Left lung (tissue), 10 donors: ENCODE data around the gene SFXN5. TPM values are rescaled to one million over a fixed set of nuclear protein-coding genes. Genes with fewer than 3 reads are reported as not detected.

Experiments
- ATAC-seq: fragments of 200-7000 bp; cut with Tn5 transposase; one replicate; pipeline ENCODE4 v1.9.1; 2020; ENCODE audit warnings: moderate library complexity
- DNase-seq, 4 donors: peaks; one replicate each; pipeline ENCODE4 v3.0.0-alpha.2; 2013 to 2020
- H3K27ac ChIP-seq, 2 donors: fragments of 200-600 bp; sonication (generic) in 1 of 2; one replicate each; pipeline versions ENCODE4 v1.5.0 to v1.8.0; 2020 to 2021
- H3K27me3 ChIP-seq, 2 donors: fragments of 200-600 bp; sonication (generic) in 1 of 2; one replicate each; pipeline versions ENCODE4 v1.5.0 to v1.8.0; 2020 to 2021
- H3K36me3 ChIP-seq, 2 donors: fragments of 200-600 bp; sonication (generic) in 1 of 2; one replicate each; pipeline versions ENCODE4 v1.5.0 to v1.8.0; 2020 to 2021
- H3K4me1 ChIP-seq, 2 donors: fragments of 200-600 bp; one replicate each; pipeline ENCODE4 v1.8.0; 2021
- H3K4me3 ChIP-seq, 2 donors: fragments of 200-600 bp; sonication (generic) in 1 of 2; one replicate each; pipeline versions ENCODE4 v1.5.0 to v1.8.0; 2020 to 2021; ENCODE audit warnings: mild to moderate bottlenecking in 1 of 2
- H3K9me3 ChIP-seq, 2 donors: fragments of 200-600 bp; sonication (generic) in 1 of 2; one replicate each; pipeline versions ENCODE4 v1.5.0 to v1.8.0; 2020 to 2021
- intact Hi-C, 2 donors: fragments of 100-400 bp; cut with DNase I; formaldehyde crosslinking; loops; one replicate each; pipeline versions ENCODE4 v1.11.2 to v1.14.2; 2022
- polyA plus RNA-seq, 6 donors: library from polyadenylated mRNA; unstranded; fragments of 120-200 nt; gene quantifications; one replicate each; pipeline ENCODE4 v1.2.1, GENCODE V29; 2013; ENCODE audit not compliant: insufficient read length in 6 of 6
- total RNA-seq, 2 donors: library from RNA; stranded (reverse); fragmentation: NEBNext Ultra II Directional; extraction: Animal tissue kit (Norgen Biotek cat#: 25700); gene quantifications; one replicate each; pipeline ENCODE4 v1.2.1, GENCODE V29; 2021
- TF ChIP-seq, protein P1 (sequence below), 2 donors: fragments of 200-600 bp; sonication (generic) in 1 of 2; IDR thresholded peaks; one replicate each; pipeline versions ENCODE4 v1.5.0 to v1.8.0; 2021; ENCODE audit warnings: antibody characterized with exemption in 2 of 2
- donor health status: DM: no; HTN: yes; CAD: no.
- donor health status: DM: no; HTN: no; CAD: no.

Gene SFXN5
- total and polyA plus RNA-seq, 8 donors = 14.5 to 21.1 (median 15.8) TPM

DNA sequence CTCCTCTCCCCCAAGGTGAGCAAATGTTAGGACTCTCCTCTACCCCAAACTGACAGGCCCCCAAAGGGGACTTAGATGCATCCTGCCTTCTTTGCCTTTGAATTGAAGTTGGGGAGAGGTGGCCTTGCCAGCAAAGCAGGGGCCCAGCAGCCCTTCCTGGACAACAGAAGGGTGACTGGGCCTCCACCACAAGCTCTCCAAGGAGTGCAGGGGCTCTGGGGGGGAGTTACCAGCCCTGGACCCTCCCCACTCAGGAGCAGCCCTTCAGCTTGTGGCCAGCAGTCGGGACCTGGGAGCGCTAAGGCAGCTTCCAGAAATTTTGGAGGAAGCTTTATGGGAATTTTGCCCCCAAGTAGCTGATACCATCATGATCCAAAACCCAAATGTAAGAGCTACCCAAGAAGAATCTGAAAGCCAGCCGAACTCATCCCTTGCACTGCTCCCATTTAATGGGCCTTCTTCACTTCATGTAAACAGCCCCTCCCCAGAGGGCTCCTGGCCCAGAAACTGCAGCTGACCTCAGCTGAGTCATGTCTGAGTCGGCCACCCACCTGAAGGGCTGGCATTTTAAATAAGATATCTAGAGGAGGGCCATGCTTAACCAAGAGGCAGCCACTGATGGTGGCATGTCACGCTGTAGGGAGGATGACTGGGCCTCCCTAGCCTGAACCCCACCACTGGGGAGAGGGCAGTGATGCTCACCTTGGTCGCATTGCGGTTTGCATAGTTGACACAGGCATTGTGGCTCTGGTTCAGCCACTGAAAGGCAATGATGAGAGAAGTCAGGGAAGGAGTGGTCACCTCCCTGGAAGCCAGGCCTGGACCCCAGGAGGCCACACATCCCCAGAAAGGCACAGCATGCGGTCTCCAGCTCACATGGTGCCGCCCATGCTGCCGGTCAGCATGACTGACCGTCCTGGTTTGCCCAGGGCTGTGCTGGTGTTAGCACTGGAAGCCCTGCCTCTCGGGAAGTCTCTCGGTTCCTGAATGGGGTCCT lies 71.5 kb downstream of the SFXN5 start:
- peaks cover 0 to 43% of the 10 kb centered on the region in 2 donors for H3K36me3 ChIP-seq
- no peak overlapping the region for H3K4me3 ChIP-seq
- H3K4me1 ChIP-seq = no peaks in the 10 kb centered on the region
- TF ChIP-seq, protein P1, sequence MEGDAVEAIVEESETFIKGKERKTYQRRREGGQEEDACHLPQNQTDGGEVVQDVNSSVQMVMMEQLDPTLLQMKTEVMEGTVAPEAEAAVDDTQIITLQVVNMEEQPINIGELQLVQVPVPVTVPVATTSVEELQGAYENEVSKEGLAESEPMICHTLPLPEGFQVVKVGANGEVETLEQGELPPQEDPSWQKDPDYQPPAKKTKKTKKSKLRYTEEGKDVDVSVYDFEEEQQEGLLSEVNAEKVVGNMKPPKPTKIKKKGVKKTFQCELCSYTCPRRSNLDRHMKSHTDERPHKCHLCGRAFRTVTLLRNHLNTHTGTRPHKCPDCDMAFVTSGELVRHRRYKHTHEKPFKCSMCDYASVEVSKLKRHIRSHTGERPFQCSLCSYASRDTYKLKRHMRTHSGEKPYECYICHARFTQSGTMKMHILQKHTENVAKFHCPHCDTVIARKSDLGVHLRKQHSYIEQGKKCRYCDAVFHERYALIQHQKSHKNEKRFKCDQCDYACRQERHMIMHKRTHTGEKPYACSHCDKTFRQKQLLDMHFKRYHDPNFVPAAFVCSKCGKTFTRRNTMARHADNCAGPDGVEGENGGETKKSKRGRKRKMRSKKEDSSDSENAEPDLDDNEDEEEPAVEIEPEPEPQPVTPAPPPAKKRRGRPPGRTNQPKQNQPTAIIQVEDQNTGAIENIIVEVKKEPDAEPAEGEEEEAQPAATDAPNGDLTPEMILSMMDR (IDR thresholded peaks at IDR 0.05) = no peak
- no peak overlapping the region for H3K27ac ChIP-seq
- H3K9me3 ChIP-seq = no peaks in the 10 kb centered on the region
- intact Hi-C loops = no loop called here
- ATAC-seq (no peak), DNase-seq (no peak)
- no peaks in the 10 kb centered on the region for H3K27me3 ChIP-seq

DNA sequence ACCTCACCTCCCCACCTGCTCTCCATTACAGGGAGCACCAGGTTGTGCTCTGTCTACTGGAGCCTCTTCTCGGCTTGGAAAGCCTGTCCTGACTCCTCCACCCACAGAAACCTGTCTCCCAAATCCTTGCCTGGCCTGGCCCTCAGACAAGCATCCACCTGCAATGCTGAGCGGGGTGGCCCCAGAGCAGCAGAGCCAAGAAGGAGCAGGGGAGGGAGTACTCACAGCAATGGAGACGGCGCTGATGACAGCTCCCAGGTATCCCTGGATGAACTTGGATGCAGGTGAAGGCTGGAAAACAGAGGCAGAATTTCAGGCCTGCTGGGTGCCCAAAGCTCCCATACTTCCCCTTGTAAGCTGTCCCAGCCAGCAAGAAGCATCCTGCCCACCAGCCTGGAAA lies 72.8 kb downstream of the SFXN5 start:
- Histone ChIP-seq H3K27me3 (no peaks in the 10 kb centered on the region), H3K9me3 (no peaks in the 10 kb centered on the region), H3K27ac (no peak overlapping the region), H3K36me3 (peaks cover 0 to 39% of the 10 kb centered on the region in 2 donors), H3K4me1 (no peaks in the 10 kb centered on the region), H3K4me3 (no peak overlapping the region)
- DNase-seq (no peak), ATAC-seq (no peak)
- intact Hi-C loops = no loop called here
- TF ChIP-seq, protein P1 (IDR thresholded peaks at IDR 0.05) = no peak

DNA sequence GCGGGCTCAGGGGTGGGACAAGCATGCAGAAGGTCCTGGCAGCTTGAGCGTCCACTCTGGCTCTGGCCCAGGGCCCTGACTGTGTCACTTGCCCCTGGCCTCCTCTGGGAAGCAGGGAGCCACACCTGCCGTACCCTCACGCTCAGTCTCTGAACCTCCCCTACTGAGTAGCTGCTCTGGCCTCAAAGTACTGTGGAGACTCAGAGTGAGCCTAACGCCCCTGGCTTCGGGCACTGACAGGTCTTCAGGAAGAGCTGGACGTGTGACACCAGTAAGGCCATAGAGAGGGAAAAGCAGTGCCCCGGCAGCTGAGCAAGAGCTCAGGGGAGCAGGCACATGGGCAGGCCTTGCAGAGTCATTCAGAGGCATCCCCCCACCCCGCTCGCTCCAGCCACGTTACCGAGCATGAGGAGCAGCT lies 73.3 kb downstream of the SFXN5 start:
- peaks cover 0 to 39% of the 10 kb centered on the region in 2 donors for H3K36me3 ChIP-seq
- no peaks in the 10 kb centered on the region for H3K9me3 ChIP-seq
- DNase-seq = no peak
- ATAC-seq = no peak
- TF ChIP-seq, protein P1 (IDR thresholded peaks at IDR 0.05) = no peak
- no peak overlapping the region for H3K27ac ChIP-seq
- no peak overlapping the region for H3K4me3 ChIP-seq
- H3K4me1 ChIP-seq = no peaks in the 10 kb centered on the region
- H3K27me3 ChIP-seq = no peaks in the 10 kb centered on the region
- intact Hi-C loops = no loop called here

DNA sequence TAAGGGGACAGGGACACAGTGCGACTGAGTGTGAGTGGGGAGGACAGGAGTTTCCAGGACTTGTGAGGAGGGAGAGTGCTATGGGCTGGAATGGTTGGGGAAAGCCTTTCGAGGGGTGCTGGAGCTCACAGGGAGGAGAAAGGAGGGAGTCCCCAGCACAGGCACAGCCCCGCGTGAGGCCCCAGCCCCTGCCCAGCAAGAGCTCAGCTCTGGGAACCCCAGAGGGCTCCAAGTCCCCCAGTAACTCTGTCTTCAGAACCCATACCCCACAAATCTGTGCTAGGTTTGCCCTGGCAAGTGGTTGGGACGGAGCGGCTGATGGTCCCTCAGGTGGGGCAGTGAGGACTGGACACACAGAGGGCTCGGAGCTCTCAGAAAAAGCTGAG lies 75.4 kb downstream of the SFXN5 start:
- no peak for ATAC-seq
- H3K4me3 ChIP-seq = no peak overlapping the region
- H3K27ac ChIP-seq = no peak overlapping the region
- TF ChIP-seq, protein P1 (IDR thresholded peaks at IDR 0.05) = no peak
- intact Hi-C loops = no loop called here
- no peaks in the 10 kb centered on the region for H3K27me3 ChIP-seq
- peaks cover 0 to 36% of the 10 kb centered on the region in 2 donors for H3K36me3 ChIP-seq
- H3K9me3 ChIP-seq = no peaks in the 10 kb centered on the region
- H3K4me1 ChIP-seq = no peaks in the 10 kb centered on the region
- DNase-seq = no peak

DNA sequence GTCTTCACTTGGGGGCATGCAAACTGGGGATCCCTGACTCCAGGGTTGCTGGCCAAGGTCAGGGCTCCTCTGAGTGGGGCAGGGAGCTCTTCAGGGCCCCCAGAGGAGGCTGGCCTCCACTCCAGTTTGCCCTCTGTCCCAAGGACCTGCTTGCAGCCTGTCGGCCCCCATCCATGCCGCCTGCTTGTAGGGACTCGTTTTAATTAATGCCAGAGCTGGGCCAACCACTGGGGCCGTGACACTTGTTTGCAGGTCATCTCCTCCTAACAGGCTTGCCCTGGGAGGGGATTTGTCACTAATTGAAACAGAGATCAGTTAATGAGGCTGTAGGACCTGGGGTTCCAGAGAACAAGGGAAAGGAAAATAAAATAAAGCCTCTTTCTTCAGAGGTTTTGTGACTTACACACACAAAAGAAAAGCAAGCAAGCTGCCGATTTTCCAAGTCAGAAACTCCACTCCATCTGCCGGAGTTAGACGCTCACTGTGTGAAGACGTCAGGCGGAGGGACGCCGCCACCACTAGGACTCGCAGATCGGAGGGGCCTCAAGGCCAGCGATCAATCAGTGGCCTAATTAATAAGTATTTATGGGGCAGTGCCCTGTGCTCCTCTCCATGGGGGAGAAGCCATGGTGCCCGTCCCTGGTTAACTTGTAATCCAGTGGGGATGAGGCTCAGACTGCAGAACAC lies 75.9 kb downstream of the SFXN5 start:
- intact Hi-C loops = no loop called here
- Histone ChIP-seq H3K27ac (no peak overlapping the region), H3K27me3 (no peaks in the 10 kb centered on the region), H3K36me3 (peaks cover 0 to 34% of the 10 kb centered on the region in 2 donors), H3K9me3 (no peaks in the 10 kb centered on the region), H3K4me3 (no peak overlapping the region), H3K4me1 (no peaks in the 10 kb centered on the region)
- TF ChIP-seq, protein P1 (IDR thresholded peaks at IDR 0.05) = no peak
- DNase-seq (no peak), ATAC-seq (no peak)
